PC-3 (cell line): Measurements from ENCODE around the gene HEPACAM2. TPM values are rescaled to one million over a fixed set of nuclear protein-coding genes. Genes with fewer than 3 reads are reported as not detected.

Experiments used
- ATAC-seq: fragments of 200-7000 bp; cut with Tn5 transposase; 2 replicates; pipeline ENCODE4 v1.9.1; 2020; ENCODE audit warnings: mild to moderate bottlenecking, moderate library complexity
- BruUV-seq: library from RNA; stranded (reverse); fragments of 400-500 nt; replicated peaks from 2 replicates; lab custom pipeline; 2021; lab: Mats Ljungman, UMichigan
- CTCF ChIA-PET: fragments of 300-600 bp; sonication (Branson Sonifier 250); formaldehyde crosslinking; loops from one replicate; lab custom pipeline; 2022; ENCODE audit warnings: antibody characterized with exemption; lab: Charles Lee
- POLR2A ChIA-PET: fragments of 300-600 bp; sonication (Branson Sonifier 250); formaldehyde crosslinking; loops from one replicate; lab custom pipeline; 2022; ENCODE audit warnings: antibody characterized with exemption; ENCODE audit not compliant: unreplicated experiment; lab: Charles Lee
- DNase-seq: peaks from one replicate; pipeline ENCODE4 v3.0.0-alpha.2; 2015
- H2AFZ ChIP-seq: fragments of 300-600 bp; sonication (generic); 2 replicates; pipeline ENCODE4 v1.6.0; 2016; ENCODE audit warnings: antibody characterized with exemption, low read length
- H3F3A ChIP-seq: fragments of 300-600 bp; sonication (generic); one replicate; pipeline ENCODE4 v1.6.0; 2017; ENCODE audit warnings: antibody characterized with exemption, low read length, control low read depth, mild to moderate bottlenecking; ENCODE audit not compliant: unreplicated experiment
- H3K27ac ChIP-seq: fragments of 300-600 bp; sonication (generic); 2 replicates; pipeline ENCODE4 v1.5.1; 2016; ENCODE audit warnings: mild to moderate bottlenecking, low read length
- H3K27me3 ChIP-seq: fragments of 300-600 bp; sonication (generic); 2 replicates; pipeline ENCODE4 v1.6.1; 2016; ENCODE audit warnings: low read length, mixed read lengths
- H3K36me3 ChIP-seq: fragments of 300-600 bp; sonication (generic); 2 replicates; pipeline ENCODE4 v1.6.1; 2016; ENCODE audit warnings: low read depth, mixed run types, low read length, mixed read lengths
- H3K4me1 ChIP-seq: fragments of 300-600 bp; sonication (generic); 2 replicates; pipeline ENCODE4 v1.5.1; 2016; ENCODE audit warnings: low read length; ENCODE audit not compliant: insufficient read depth
- H3K4me2 ChIP-seq: fragments of 300-600 bp; sonication (generic); 2 replicates; pipeline ENCODE4 v1.6.0; 2016; ENCODE audit warnings: low read length
- H3K4me3 ChIP-seq: fragments of 300-600 bp; sonication (generic); 2 replicates; pipeline ENCODE4 v1.5.1; 2016; ENCODE audit warnings: mild to moderate bottlenecking, low read length, mixed read lengths
- H3K79me2 ChIP-seq: fragments of 300-600 bp; sonication (generic); 2 replicates; pipeline ENCODE4 v1.6.1; 2017; ENCODE audit warnings: low read length, mixed read lengths
- H3K9ac ChIP-seq: fragments of 300-600 bp; sonication (generic); 2 replicates; pipeline ENCODE4 v1.6.0; 2016; ENCODE audit warnings: mild to moderate bottlenecking, low read length
- H3K9me2 ChIP-seq: fragments of 300-600 bp; sonication (generic); replicated peaks from 2 replicates; pipeline ENCODE4 v1.6.1; 2016; ENCODE audit warnings: mixed run types, low read length, mixed read lengths
- H3K9me3 ChIP-seq: fragments of 300-600 bp; sonication (generic); 2 replicates; pipeline ENCODE4 v1.6.1; 2016; ENCODE audit warnings: low read length, mixed read lengths
- H4K20me1 ChIP-seq: fragments of 300-600 bp; sonication (generic); 2 replicates; pipeline ENCODE4 v1.6.1; 2016; ENCODE audit warnings: low read length, mixed read lengths
- CTCF ChIP-seq: fragments of 300-600 bp; sonication (generic); conservative IDR thresholded peaks from 2 replicates; pipeline ENCODE4 v1.5.1; 2017; ENCODE audit warnings: antibody characterized with exemption, low read depth, mild to moderate bottlenecking, low read length
- EZH2 ChIP-seq: fragments of 300-600 bp; sonication (generic); IDR thresholded peaks from one replicate; pipeline ENCODE4 v1.6.1; 2017; ENCODE audit warnings: antibody characterized with exemption, mild to moderate bottlenecking, low read length; ENCODE audit not compliant: unreplicated experiment
- EZH2phosphoT487 ChIP-seq: fragments of 300-600 bp; sonication (generic); IDR thresholded peaks from 2 replicates; pipeline ENCODE4 v1.6.1; 2018; ENCODE audit warnings: mild to moderate bottlenecking, antibody characterized with exemption, low read length, borderline replicate concordance
- intact Hi-C: fragments of 100-400 bp; cut with micrococcal nuclease; formaldehyde crosslinking; loops from 2 replicates; pipeline ENCODE4 v1.9.0; 2023
- total RNA-seq: library from RNA; depleted of rRNA; stranded (reverse); fragments of >200 nt; gene quantifications from 2 replicates; pipeline ENCODE4 v1.2.3, GENCODE V29; 2014

Gene HEPACAM2
- total RNA-seq, 1 experiment from 2014 or later: not detected

DNA sequence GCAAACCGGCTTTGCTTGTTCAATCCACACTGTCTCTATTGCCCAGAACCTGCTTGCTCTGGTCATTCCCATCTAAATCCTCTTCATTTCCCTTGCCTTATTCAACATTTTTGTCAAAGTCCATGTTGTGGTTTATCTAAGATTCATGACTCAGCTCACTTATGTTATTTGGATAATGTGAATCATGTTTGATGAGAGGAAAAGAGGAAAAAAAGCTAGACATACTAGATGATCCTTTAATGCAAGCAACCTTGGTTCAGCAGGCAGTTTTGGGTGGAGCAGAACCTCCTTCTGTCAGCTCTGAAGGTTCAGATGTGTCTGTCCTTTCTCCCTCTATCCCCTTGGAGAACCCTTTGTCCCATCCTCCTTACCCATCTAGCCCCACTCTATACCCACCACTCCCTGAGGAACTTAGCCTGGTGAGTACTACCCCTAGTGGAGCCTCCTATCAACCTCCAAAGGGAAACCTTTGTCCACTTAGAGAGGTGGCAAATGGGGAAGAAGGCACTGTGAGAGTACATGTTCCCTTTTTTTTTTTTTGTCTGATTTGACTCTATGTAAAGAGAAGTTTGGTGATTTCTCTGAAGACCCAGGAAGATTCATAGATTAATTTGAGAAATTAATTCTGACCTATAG is 76.0 kb downstream of the HEPACAM2 start:
- ChIA-PET POLR2A (interaction anchor here (0.6 kb wide), 1 partner anchor 189 kb away, joined by 3 read pairs; no protein-coding TSS in a partner anchor), CTCF (no interaction called here)
- H3K9me3 ChIP-seq: no peaks in the 10 kb centered on the region
- H4K20me1 ChIP-seq: no peaks in the 10 kb centered on the region
- peak; percentile 88 for ATAC-seq
- H2AFZ ChIP-seq: no peak overlapping the region
- TF ChIP-seq EZH2phosphoT487: no peak
- TF ChIP-seq CTCF: no peak
- TF ChIP-seq EZH2: no peak
- peak; percentile 81 for DNase-seq
- H3K27ac ChIP-seq: peak overlapping the region; percentile 67
- H3K79me2 ChIP-seq: no peaks in the 10 kb centered on the region
- H3K4me3 ChIP-seq: no peak overlapping the region
- H3K4me1 ChIP-seq: peaks cover 36% of the 10 kb centered on the region
- H3K9me2 ChIP-seq: no peaks in the 10 kb centered on the region
- H3F3A ChIP-seq: no peaks in the 10 kb centered on the region
- intact Hi-C loops: no loop called here
- no peak overlapping the region for H3K9ac ChIP-seq
- no peaks in the 10 kb centered on the region for H3K36me3 ChIP-seq
- H3K27me3 ChIP-seq: no peaks in the 10 kb centered on the region
- BruUV-seq: no TSS peak
- peak overlapping the region; percentile 50 for H3K4me2 ChIP-seq

GRCh38 chr7:93148727-93149126 is 77.5 kb downstream of the HEPACAM2 start:
- H3K36me3 ChIP-seq: no peaks in the 10 kb centered on the region
- peaks cover 36% of the 10 kb centered on the region for H3K4me1 ChIP-seq
- no peaks in the 10 kb centered on the region for H3K79me2 ChIP-seq
- H3K9me3 ChIP-seq: no peaks in the 10 kb centered on the region
- H3K9ac ChIP-seq: no peak overlapping the region
- H3K4me3 ChIP-seq: no peak overlapping the region
- no peaks in the 10 kb centered on the region for H3F3A ChIP-seq
- BruUV-seq: no TSS peak
- no peak overlapping the region for H3K27ac ChIP-seq
- ATAC-seq: no peak
- no peaks in the 10 kb centered on the region for H3K9me2 ChIP-seq
- TF ChIP-seq EZH2 (no peak), CTCF (no peak), EZH2phosphoT487 (no peak)
- peak overlapping the region; percentile 92 for H2AFZ ChIP-seq
- POLR2A ChIA-PET: no interaction called here
- no peak for DNase-seq
- H4K20me1 ChIP-seq: no peaks in the 10 kb centered on the region
- peak overlapping the region; percentile 96 for H3K4me2 ChIP-seq
- intact Hi-C loops: no loop called here
- CTCF ChIA-PET: no interaction called here
- H3K27me3 ChIP-seq: no peaks in the 10 kb centered on the region

GRCh38 chr7:93148144-93148543 is 78.1 kb downstream of the HEPACAM2 start, which contains the start of gene SAMD9L:
SAMD9L (minus strand) TSS chr7:93148385; CDS start chr7:93135971, 12,414 bp downstream.
- Histone ChIP-seq H3K4me1 (peaks cover 36% of the 10 kb centered on the region), H3K27ac (no peak within 1 kb of the TSS), H3K79me2 (no peaks in the 10 kb centered on the region), H4K20me1 (no peaks in the 10 kb centered on the region), H3K4me3 (peak within 1 kb of the TSS; percentile 74), H3K27me3 (no peaks in the 10 kb centered on the region), H3K9me2 (no peaks in the 10 kb centered on the region), H3K9me3 (no peaks in the 10 kb centered on the region), H3K4me2 (peak within 1 kb of the TSS; percentile 96), H2AFZ (peak within 1 kb of the TSS; percentile 92), H3K9ac (peak within 1 kb of the TSS; percentile 47), H3K36me3 (no peaks in the 10 kb centered on the region), H3F3A (no peaks in the 10 kb centered on the region)
- BruUV-seq: no TSS peak
- intact Hi-C loops: no loop called here
- TF ChIP-seq CTCF (no peak), EZH2 (no peak), EZH2phosphoT487 (no peak)
- ChIA-PET CTCF (no interaction called here), POLR2A (no interaction called here)
- DNase-seq: peak; percentile 13
- no peak; the same call in 1 of the 2 replicates for ATAC-seq
